Neural progenitor cell (in vitro differentiated cells): Measurements from ENCODE around the gene GINS2. TPM values are rescaled to one million over a fixed set of nuclear protein-coding genes. Genes with fewer than 3 reads are reported as not detected.

Experiments
- DNase-seq: peaks from one replicate; pipeline ENCODE4 v3.0.0-alpha.2; 2016; ENCODE audit warnings: low spot score
- H2AFZ ChIP-seq: fragments of 200-600 bp; sonication (generic); replicated peaks from 2 replicates; pipeline ENCODE4 v1.6.1; 2016; ENCODE audit warnings: antibody characterized with exemption
- H3F3A ChIP-seq: fragments of 200-600 bp; sonication (generic); 2 replicates; pipeline ENCODE4 v1.6.1; 2016; ENCODE audit warnings: antibody characterized with exemption, low read depth
- H3K27ac ChIP-seq: fragments of 200-600 bp; sonication (generic); 2 replicates; pipeline ENCODE4 v1.5.1; 2016; ENCODE audit warnings: mild to moderate bottlenecking
- H3K27me3 ChIP-seq: fragments of 200-600 bp; sonication (generic); 2 replicates; pipeline ENCODE4 v1.6.1; 2016; ENCODE audit warnings: mild to moderate bottlenecking, moderate library complexity
- H3K36me3 ChIP-seq: fragments of 200-600 bp; sonication (generic); 2 replicates; pipeline ENCODE4 v1.5.1; 2016
- H3K4me1 ChIP-seq: fragments of 200-600 bp; sonication (generic); 2 replicates; pipeline ENCODE4 v1.6.1; 2016; ENCODE audit warnings: mixed run types
- H3K4me2 ChIP-seq: fragments of 200-600 bp; sonication (generic); 2 replicates; pipeline ENCODE4 v1.6.1; 2016
- H3K4me3 ChIP-seq: fragments of 200-600 bp; sonication (generic); 2 replicates; pipeline ENCODE4 v1.5.1; 2016
- H3K79me2 ChIP-seq: fragments of 200-600 bp; sonication (generic); 2 replicates; pipeline ENCODE4 v1.6.1; 2016; ENCODE audit warnings: low read depth
- H3K9ac ChIP-seq: fragments of 200-600 bp; sonication (generic); 2 replicates; pipeline ENCODE4 v1.6.1; 2016
- H3K9me3 ChIP-seq: fragments of 200-600 bp; sonication (generic); 2 replicates; pipeline ENCODE4 v1.5.1; 2016; ENCODE audit warnings: low read depth
- H4K20me1 ChIP-seq: fragments of 200-600 bp; sonication (generic); 2 replicates; pipeline ENCODE4 v1.6.1; 2016; ENCODE audit warnings: low read depth
- H3K27ac Mint-ChIP-seq: 3 replicates; pipeline ENCODE4 v1.8.0; 2021; ENCODE audit warnings: mixed read lengths
- H3K27me3 Mint-ChIP-seq: 2 replicates; pipeline ENCODE4 v1.8.0; 2022; ENCODE audit warnings: low read depth, mild to moderate bottlenecking, inconsistent platforms, moderate library complexity, mixed read lengths; ENCODE audit not compliant: insufficient read depth
- H3K36me3 Mint-ChIP-seq: 3 replicates; pipeline ENCODE4 v1.8.0; 2021; ENCODE audit warnings: mixed read lengths
- H3K4me1 Mint-ChIP-seq: 3 replicates; pipeline ENCODE4 v1.8.0; 2021; ENCODE audit warnings: mixed read lengths
- H3K4me3 Mint-ChIP-seq: 3 replicates; pipeline ENCODE4 v1.8.0; 2021; ENCODE audit warnings: mild to moderate bottlenecking, moderate library complexity, mixed read lengths
- H3K9me3 Mint-ChIP-seq: 3 replicates; pipeline ENCODE4 v1.8.0; 2020; ENCODE audit warnings: mixed read lengths
- EZH2 ChIP-seq: fragments of 200-600 bp; sonication (generic); IDR thresholded peaks from 2 replicates; pipeline ENCODE4 v1.6.1; 2017; ENCODE audit warnings: antibody characterized with exemption, mild to moderate bottlenecking, moderate library complexity
- EZH2phosphoT487 ChIP-seq: fragments of 200-600 bp; sonication (generic); IDR thresholded peaks from 2 replicates; pipeline ENCODE4 v1.6.1; 2017; ENCODE audit warnings: antibody characterized with exemption
- total RNA-seq: library from RNA; depleted of rRNA; stranded (reverse); fragments of >200 nt; gene quantifications from 2 replicates; pipeline ENCODE4 v1.2.3, GENCODE V29; 2015; ENCODE audit warnings: low replicate concordance
- TF ChIP-seq, protein P1 (sequence below): fragments of 200-600 bp; sonication (generic); IDR thresholded peaks from 2 replicates; pipeline ENCODE4 v1.5.1; 2017; ENCODE audit warnings: antibody characterized with exemption, mild to moderate bottlenecking

GINS2 gene
- total RNA-seq, 1 donor from 2014 or later: 47.9 TPM

DNA sequence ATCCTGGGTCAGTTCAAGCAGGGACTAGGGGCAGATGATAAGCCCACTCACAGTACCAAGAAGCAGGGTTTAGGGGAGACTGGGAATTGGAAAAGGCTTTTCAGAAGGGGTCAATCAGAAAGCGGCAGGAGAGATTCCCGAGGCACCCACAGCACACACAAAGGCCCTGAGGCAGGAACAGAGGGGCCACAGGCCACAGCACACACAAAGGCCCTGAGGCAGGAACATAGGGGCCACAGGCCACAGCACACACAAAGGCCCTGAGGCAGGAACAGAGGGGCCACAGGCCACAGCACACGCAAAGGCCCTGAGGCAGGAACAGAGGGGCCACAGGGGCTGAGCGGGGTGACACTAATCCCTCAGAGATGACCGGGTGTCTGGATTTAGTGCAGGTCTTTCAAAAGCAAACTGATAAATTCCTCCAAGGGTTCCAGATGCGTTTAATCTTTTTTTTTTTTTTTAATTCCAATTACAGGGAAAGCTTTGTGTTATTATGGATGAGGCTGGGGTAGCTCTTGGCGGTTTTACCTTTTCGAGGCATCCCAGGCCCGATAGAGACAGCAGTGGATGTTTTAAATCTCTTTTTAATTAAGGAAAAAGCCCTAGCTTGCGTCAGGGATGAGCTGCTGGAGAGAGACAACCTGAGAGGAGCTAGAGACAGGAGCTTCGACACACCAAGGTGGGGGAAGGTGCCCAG, 31.0 kb upstream of the GINS2 start:
- H3K4me1 ChIP-seq: peaks cover 28% of the 10 kb centered on the region
- Mint-ChIP-seq H3K9me3 (no peaks in the 10 kb centered on the region), H3K27ac (no peak overlapping the region), H3K4me3 (peak overlapping the region; percentile 5), H3K4me1 (peaks cover 42% of the 10 kb centered on the region), H3K36me3 (no peaks in the 10 kb centered on the region), H3K27me3 (peaks cover 13% of the 10 kb centered on the region)
- no peak overlapping the region for H3K9ac ChIP-seq
- no peak overlapping the region for H3K4me2 ChIP-seq
- DNase-seq: no peak
- H3F3A ChIP-seq: peaks cover 30% of the 10 kb centered on the region
- H2AFZ ChIP-seq: no peak overlapping the region
- H3K27me3 ChIP-seq: peaks cover 11% of the 10 kb centered on the region
- no peak for TF ChIP-seq EZH2
- TF ChIP-seq, protein P1, sequence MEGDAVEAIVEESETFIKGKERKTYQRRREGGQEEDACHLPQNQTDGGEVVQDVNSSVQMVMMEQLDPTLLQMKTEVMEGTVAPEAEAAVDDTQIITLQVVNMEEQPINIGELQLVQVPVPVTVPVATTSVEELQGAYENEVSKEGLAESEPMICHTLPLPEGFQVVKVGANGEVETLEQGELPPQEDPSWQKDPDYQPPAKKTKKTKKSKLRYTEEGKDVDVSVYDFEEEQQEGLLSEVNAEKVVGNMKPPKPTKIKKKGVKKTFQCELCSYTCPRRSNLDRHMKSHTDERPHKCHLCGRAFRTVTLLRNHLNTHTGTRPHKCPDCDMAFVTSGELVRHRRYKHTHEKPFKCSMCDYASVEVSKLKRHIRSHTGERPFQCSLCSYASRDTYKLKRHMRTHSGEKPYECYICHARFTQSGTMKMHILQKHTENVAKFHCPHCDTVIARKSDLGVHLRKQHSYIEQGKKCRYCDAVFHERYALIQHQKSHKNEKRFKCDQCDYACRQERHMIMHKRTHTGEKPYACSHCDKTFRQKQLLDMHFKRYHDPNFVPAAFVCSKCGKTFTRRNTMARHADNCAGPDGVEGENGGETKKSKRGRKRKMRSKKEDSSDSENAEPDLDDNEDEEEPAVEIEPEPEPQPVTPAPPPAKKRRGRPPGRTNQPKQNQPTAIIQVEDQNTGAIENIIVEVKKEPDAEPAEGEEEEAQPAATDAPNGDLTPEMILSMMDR: no peak
- TF ChIP-seq EZH2phosphoT487: no peak
- H3K36me3 ChIP-seq: no peaks in the 10 kb centered on the region
- H3K9me3 ChIP-seq: no peaks in the 10 kb centered on the region
- H3K4me3 ChIP-seq: no peak overlapping the region
- H4K20me1 ChIP-seq: no peaks in the 10 kb centered on the region
- no peaks in the 10 kb centered on the region for H3K79me2 ChIP-seq
- no peak overlapping the region for H3K27ac ChIP-seq

DNA sequence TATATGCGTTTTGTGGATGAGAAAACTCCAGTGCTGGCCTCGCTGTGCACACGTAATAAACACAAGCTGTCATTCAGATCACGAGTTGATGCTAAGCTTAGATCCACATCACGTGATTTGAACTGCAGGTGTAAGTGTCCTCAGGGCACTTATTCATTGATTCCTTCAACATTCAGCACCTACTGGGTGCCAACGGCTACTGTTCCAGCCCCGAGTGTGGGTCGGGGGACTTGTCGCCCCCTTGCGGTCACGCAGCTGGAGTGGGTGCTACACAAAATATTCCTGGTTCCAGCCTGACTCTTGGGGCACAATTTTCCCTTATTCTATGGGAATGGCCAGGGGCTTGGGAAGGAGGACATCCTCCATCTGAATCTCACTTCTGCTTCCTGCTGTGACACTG, 29.9 kb upstream of the GINS2 start:
- DNase-seq: peak; percentile 59
- Mint-ChIP-seq H3K27me3 (peaks cover 14% of the 10 kb centered on the region), H3K36me3 (no peaks in the 10 kb centered on the region), H3K4me1 (peaks cover 42% of the 10 kb centered on the region), H3K4me3 (no peak overlapping the region), H3K9me3 (no peaks in the 10 kb centered on the region), H3K27ac (peak overlapping the region; percentile 33)
- Histone ChIP-seq H3K4me1 (peaks cover 28% of the 10 kb centered on the region), H4K20me1 (no peaks in the 10 kb centered on the region), H3K79me2 (no peaks in the 10 kb centered on the region), H3K4me2 (no peak overlapping the region), H3K27me3 (peaks cover 11% of the 10 kb centered on the region), H2AFZ (no peak overlapping the region), H3K36me3 (no peaks in the 10 kb centered on the region), H3K9me3 (no peaks in the 10 kb centered on the region), H3K9ac (no peak overlapping the region), H3K27ac (no peak overlapping the region), H3K4me3 (no peak overlapping the region), H3F3A (peaks cover 32% of the 10 kb centered on the region)
- TF ChIP-seq, protein P1: peak; percentile 69
- no peak for TF ChIP-seq EZH2phosphoT487
- TF ChIP-seq EZH2: no peak

DNA sequence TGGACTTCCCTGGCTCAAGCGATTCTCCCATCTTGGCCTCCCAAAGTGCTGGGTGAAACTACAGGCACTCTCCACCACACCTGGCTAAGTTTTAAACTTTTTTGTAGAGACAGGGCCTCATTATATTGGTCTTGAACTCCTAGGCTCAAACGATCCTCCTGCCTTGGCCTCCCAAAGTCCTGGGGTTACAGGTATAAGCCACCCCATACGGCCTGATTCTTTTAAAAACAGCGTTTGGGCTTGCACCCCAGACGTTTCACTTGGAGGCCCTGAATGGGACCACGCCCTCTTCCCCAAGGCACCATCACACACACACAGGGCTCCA, 29.4 kb upstream of the GINS2 start:
- peaks cover 29% of the 10 kb centered on the region for H3K4me1 ChIP-seq
- H3K27me3 ChIP-seq: peaks cover 11% of the 10 kb centered on the region

More for the DNA sequence above, 29.4 kb upstream of the GINS2 start:
- peaks cover 32% of the 10 kb centered on the region for H3F3A ChIP-seq
- no peak overlapping the region for H3K4me2 ChIP-seq
- DNase-seq: no peak
- no peak overlapping the region for H3K27ac ChIP-seq
- Mint-ChIP-seq H3K36me3 (no peaks in the 10 kb centered on the region), H3K9me3 (no peaks in the 10 kb centered on the region), H3K4me1 (peaks cover 42% of the 10 kb centered on the region), H3K4me3 (no peak overlapping the region), H3K27ac (peak overlapping the region; percentile 33), H3K27me3 (peaks cover 14% of the 10 kb centered on the region)
- no peaks in the 10 kb centered on the region for H3K79me2 ChIP-seq
- H3K9ac ChIP-seq: no peak overlapping the region
- no peak overlapping the region for H3K4me3 ChIP-seq
- no peak overlapping the region for H2AFZ ChIP-seq
- H3K9me3 ChIP-seq: no peaks in the 10 kb centered on the region
- TF ChIP-seq, protein P1: no peak
- no peak for TF ChIP-seq EZH2phosphoT487
- TF ChIP-seq EZH2: no peak
- H4K20me1 ChIP-seq: no peaks in the 10 kb centered on the region
- no peaks in the 10 kb centered on the region for H3K36me3 ChIP-seq
